ENCODE data around the gene FAM181A.

FAM181A gene

GRCh38 chr14:93892505-93892839 is 34.7 kb upstream of the FAM181A start:
- peaks cover 11% of the 10 kb centered on the region for H3K27me3 ChIP-seq (ENCODE audit: insufficient read depth, poor library complexity, severe bottlenecking)
- TF ChIP-seq, protein P1, sequence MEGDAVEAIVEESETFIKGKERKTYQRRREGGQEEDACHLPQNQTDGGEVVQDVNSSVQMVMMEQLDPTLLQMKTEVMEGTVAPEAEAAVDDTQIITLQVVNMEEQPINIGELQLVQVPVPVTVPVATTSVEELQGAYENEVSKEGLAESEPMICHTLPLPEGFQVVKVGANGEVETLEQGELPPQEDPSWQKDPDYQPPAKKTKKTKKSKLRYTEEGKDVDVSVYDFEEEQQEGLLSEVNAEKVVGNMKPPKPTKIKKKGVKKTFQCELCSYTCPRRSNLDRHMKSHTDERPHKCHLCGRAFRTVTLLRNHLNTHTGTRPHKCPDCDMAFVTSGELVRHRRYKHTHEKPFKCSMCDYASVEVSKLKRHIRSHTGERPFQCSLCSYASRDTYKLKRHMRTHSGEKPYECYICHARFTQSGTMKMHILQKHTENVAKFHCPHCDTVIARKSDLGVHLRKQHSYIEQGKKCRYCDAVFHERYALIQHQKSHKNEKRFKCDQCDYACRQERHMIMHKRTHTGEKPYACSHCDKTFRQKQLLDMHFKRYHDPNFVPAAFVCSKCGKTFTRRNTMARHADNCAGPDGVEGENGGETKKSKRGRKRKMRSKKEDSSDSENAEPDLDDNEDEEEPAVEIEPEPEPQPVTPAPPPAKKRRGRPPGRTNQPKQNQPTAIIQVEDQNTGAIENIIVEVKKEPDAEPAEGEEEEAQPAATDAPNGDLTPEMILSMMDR (IDR thresholded peaks at IDR 0.05; ENCODE audit: insufficient read depth, low read length) = no peak
- TF ChIP-seq GABPA (IDR thresholded peaks at IDR 0.05; ENCODE audit: low read depth) (no peak), POLR2AphosphoS5 (IDR thresholded peaks at IDR 0.05; ENCODE audit: low read depth) (no peak)
- TF ChIP-seq, protein P2, sequence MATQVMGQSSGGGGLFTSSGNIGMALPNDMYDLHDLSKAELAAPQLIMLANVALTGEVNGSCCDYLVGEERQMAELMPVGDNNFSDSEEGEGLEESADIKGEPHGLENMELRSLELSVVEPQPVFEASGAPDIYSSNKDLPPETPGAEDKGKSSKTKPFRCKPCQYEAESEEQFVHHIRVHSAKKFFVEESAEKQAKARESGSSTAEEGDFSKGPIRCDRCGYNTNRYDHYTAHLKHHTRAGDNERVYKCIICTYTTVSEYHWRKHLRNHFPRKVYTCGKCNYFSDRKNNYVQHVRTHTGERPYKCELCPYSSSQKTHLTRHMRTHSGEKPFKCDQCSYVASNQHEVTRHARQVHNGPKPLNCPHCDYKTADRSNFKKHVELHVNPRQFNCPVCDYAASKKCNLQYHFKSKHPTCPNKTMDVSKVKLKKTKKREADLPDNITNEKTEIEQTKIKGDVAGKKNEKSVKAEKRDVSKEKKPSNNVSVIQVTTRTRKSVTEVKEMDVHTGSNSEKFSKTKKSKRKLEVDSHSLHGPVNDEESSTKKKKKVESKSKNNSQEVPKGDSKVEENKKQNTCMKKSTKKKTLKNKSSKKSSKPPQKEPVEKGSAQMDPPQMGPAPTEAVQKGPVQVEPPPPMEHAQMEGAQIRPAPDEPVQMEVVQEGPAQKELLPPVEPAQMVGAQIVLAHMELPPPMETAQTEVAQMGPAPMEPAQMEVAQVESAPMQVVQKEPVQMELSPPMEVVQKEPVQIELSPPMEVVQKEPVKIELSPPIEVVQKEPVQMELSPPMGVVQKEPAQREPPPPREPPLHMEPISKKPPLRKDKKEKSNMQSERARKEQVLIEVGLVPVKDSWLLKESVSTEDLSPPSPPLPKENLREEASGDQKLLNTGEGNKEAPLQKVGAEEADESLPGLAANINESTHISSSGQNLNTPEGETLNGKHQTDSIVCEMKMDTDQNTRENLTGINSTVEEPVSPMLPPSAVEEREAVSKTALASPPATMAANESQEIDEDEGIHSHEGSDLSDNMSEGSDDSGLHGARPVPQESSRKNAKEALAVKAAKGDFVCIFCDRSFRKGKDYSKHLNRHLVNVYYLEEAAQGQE (IDR thresholded peaks at IDR 0.05; ENCODE audit: insufficient replicate concordance, low read depth) = no peak
- no peak overlapping the region for H3K27ac ChIP-seq (replicated peaks)
- no peak for DNase-seq (ENCODE audit: low read depth in 1 of 2, low spot score in 1 of 2)
- H3K4me3 ChIP-seq (replicated peaks; ENCODE audit: insufficient read depth, low read length) = no peak overlapping the region

DNA sequence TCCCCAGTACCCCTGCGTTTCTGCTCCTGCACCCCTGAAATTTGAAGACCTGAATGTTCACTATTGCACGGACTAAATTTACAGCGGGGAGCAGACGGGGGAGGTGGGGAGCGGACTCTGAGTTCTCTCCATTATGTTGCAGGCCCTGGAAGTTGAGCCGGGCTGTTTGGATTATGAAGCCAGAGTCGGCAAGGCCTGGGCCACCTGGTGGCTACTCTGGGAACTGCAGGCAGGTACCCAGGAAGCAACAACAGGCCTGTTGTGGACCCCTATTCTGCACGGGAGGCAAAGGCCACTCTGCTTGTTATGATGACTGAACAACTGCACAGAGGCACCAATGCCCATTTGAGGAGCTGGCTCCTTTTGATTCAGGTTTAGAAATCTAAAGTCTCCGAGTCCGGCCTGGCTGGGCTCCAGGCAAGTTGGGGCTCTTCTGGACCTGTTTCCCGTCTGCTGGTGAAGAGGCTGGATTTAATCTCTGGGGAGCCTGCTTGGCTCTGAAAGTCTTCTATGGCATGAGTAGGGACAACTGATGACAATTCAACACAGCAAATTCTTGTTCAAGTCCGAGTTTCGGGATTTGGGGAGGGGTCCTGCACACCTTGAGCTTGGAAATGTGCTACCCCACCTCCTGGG is 34.1 kb upstream of the FAM181A start:
- H3K27ac ChIP-seq (replicated peaks) = no peak overlapping the region
- H3K4me3 ChIP-seq (replicated peaks; ENCODE audit: insufficient read depth, low read length) = no peak overlapping the region
- peaks cover 11% of the 10 kb centered on the region for H3K27me3 ChIP-seq (ENCODE audit: insufficient read depth, poor library complexity, severe bottlenecking)
- DNase-seq (ENCODE audit: low read depth in 1 of 2, low spot score in 1 of 2) = peak; percentile 17 to 50
- TF ChIP-seq POLR2AphosphoS5 (IDR thresholded peaks at IDR 0.05; ENCODE audit: low read depth) (no peak), GABPA (IDR thresholded peaks at IDR 0.05; ENCODE audit: low read depth) (no peak), SPI1 (IDR thresholded peaks at IDR 0.05; ENCODE audit: borderline replicate concordance, low read depth) (no peak)
- TF ChIP-seq, protein P1 (IDR thresholded peaks at IDR 0.05; ENCODE audit: insufficient read depth, low read length) = peak; percentile 98
- TF ChIP-seq, protein P2 (IDR thresholded peaks at IDR 0.05; ENCODE audit: insufficient replicate concordance, low read depth) = no peak

DNA sequence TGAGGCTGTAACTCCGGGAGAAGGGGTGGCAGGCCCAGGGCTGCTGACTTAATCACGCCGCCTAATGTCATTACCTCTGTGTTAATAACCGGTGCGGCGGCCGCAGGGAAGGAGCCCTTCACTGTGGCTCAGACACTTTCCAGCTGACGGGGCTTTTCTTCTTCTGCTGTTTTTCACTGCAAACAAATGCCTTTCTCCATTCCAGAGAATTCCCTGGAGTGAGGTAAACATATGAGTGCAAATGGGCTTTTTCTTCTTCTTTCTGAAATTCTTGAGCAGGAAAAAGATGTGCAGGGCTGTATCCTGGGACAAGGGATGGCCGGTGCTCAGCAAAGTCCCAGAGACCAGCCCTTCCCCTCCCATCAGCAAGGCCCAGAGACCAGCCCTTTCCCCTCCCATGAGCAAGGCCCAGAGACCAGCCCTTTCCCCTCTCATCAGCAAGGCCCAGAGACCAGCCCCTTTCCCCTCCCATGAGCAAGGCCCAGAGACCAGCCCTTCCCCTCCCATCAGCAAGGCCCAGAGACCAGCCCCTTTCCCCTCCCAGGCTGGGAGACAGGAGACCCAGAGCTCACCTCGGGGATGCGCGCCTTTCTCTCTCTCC is 33.4 kb upstream of the FAM181A start:
- TF ChIP-seq, protein P1 (IDR thresholded peaks at IDR 0.05; ENCODE audit: insufficient read depth, low read length) = no peak
- TF ChIP-seq, protein P2 (IDR thresholded peaks at IDR 0.05; ENCODE audit: insufficient replicate concordance, low read depth) = no peak
- TF ChIP-seq POLR2AphosphoS5 (IDR thresholded peaks at IDR 0.05; ENCODE audit: low read depth) (no peak), SPI1 (IDR thresholded peaks at IDR 0.05; ENCODE audit: borderline replicate concordance, low read depth) (no peak), GABPA (IDR thresholded peaks at IDR 0.05; ENCODE audit: low read depth) (no peak)
- Histone ChIP-seq H3K27ac (replicated peaks) (no peak overlapping the region), H3K4me3 (replicated peaks; ENCODE audit: insufficient read depth, low read length) (no peak overlapping the region), H3K27me3 (ENCODE audit: insufficient read depth, poor library complexity, severe bottlenecking) (peaks cover 11% of the 10 kb centered on the region)
- no peak for DNase-seq (ENCODE audit: low read depth in 1 of 2, low spot score in 1 of 2)
